ENCODE results near the gene GRK5.

GRK5 gene

DNA sequence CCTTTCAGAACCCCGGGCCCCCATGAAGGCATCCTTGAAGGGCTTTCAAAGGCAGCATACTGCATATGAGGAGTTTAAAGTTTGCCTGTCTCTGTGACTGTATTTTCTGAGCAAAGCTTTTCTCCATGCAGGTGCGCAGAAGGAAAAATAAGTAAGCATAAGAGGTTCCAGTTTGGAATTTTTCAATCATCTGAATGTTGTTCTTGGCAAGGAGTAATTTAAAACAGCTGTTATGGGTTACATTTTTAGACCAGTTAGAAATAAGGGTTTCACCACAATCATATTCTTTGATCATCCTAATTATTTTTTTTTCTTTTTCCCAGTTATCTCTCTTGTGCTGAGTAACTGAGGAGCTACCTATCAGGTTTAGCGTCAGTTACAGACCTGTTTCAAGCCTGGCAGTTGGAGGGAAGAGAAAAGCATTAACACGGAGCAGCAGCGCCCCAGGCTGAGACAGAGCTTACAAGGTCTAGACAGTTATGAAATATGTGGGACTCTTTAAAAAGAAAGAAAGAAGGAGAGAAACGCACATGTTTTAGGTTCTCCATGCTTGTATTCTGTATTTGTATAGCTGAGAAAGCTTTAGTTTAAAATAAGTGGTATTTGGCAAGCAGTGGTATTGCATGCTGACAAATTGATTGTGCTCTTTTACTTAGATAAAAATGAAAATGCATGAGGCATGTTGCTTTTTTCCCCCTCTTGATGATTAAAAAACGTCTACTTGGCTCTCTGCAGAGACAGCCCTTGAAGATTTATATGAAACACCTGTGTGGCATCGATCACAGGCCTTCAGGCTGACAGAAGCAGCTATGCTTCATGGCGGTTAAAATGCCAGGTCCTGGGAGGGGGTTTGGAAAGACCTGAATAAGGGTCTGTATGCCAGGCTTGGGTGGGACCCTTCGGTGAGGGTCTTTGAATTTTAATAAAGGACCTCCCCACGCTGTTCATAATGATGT lies 157.6 kb downstream of the GRK5 start:
- Mint-ChIP-seq H3K27ac (peak overlapping the region; percentile 88 to 92 (median 89)), H3K27me3 (ENCODE audit: low read depth) (peaks cover 4% of the 10 kb centered on the region), H3K9me3 (no peaks in the 10 kb centered on the region), H3K4me1 (peaks cover 75% of the 10 kb centered on the region), H3K36me3 (ENCODE audit: low read depth) (no peaks in the 10 kb centered on the region), H3K4me3 (peak overlapping the region; percentile 5 to 53 (median 32))
- TF ChIP-seq, protein P1, sequence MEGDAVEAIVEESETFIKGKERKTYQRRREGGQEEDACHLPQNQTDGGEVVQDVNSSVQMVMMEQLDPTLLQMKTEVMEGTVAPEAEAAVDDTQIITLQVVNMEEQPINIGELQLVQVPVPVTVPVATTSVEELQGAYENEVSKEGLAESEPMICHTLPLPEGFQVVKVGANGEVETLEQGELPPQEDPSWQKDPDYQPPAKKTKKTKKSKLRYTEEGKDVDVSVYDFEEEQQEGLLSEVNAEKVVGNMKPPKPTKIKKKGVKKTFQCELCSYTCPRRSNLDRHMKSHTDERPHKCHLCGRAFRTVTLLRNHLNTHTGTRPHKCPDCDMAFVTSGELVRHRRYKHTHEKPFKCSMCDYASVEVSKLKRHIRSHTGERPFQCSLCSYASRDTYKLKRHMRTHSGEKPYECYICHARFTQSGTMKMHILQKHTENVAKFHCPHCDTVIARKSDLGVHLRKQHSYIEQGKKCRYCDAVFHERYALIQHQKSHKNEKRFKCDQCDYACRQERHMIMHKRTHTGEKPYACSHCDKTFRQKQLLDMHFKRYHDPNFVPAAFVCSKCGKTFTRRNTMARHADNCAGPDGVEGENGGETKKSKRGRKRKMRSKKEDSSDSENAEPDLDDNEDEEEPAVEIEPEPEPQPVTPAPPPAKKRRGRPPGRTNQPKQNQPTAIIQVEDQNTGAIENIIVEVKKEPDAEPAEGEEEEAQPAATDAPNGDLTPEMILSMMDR (IDR thresholded peaks at IDR 0.05; ENCODE audit: unreplicated experiment in 3 of 3), result peak in 1 of 3 experiments; percentile 16

DNA sequence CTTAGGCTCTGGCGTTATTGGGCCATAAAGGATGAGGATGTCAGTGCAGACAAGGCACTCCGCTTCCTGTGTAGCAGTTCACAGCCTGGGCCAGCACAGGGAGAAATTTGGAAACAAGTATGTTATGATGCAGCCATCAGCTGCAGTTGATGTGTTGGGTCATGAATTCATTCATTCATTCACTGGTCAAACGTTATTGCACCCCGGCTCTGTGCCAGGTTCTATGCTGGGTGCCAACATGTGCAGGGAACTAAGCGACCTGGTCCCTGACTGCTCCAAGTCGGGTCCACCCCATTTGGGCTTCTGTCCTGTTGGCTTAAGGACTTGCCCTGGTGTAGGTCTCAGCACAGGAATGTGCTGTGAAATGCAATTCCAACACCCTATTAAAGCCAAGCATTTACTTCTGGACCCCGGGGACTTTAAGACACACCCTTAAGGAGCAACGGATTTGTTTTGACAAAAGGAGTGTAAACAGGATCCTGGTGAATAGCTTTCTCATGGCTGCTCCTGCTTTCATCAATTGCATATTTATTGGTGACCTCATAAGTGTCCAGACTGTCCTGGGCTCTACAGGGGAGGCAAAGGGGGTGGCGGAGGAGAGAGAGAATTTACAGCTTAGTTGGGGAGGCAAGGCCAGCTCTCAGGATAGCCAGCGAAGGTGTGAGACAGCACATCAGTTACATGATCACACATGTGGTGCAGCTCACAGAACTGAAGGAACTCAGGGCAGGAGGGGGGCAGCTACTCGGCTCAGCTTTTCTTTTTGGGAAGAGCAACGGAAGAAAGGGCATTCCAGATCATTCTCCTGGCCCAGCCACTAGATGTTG lies 158.6 kb downstream of the GRK5 start:
- H3K4me3 Mint-ChIP-seq, result peak overlapping the region in 2 of 3 experiments; percentile 5 to 53
- peaks cover 85% of the 10 kb centered on the region for H3K4me1 Mint-ChIP-seq
- no peaks in the 10 kb centered on the region for H3K36me3 Mint-ChIP-seq (ENCODE audit: low read depth)
- TF ChIP-seq, protein P1 (IDR thresholded peaks at IDR 0.05; ENCODE audit: unreplicated experiment in 3 of 3), result no peak
- peak overlapping the region; percentile 88 to 92 (median 89) for H3K27ac Mint-ChIP-seq
- H3K27me3 Mint-ChIP-seq (ENCODE audit: low read depth), result peaks cover 4% of the 10 kb centered on the region
- no peaks in the 10 kb centered on the region for H3K9me3 Mint-ChIP-seq

DNA sequence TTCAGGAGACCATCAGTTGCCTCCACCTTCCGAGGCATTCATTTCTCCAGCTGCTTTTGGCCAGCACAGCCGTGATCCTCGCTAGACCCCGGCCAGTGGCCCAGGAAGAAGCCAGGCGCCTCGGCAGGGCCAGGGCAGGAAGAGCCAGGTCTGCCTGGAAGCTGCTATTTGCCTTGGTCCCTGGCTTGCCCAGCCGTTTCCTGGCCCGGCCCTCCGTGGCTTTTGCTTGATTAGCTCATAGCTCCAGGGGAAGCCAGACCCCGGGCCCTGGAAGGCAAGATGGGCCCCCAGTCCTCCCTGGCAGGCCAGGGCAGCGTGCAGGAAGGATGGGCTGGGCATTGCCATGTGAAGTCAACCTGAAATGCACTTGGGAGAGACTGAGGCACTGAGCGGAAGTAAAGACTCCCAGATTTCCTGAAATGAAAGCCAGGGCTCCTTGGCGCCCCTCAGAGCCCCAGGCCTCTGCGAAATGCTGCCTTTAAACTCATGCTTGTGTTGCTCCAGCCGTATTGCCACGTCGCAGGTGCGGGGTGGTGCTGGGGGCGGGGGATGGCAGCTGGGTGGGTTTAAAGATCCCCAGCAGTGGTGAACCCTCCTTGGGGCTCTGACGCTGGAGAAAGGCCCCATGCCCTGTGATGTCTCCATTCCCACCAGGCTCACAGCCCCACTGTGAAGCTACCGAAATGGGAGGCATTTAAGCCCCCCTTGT lies 160.6 kb downstream of the GRK5 start:
- H3K36me3 Mint-ChIP-seq (ENCODE audit: low read depth), result no peaks in the 10 kb centered on the region
- no peak overlapping the region for H3K4me3 Mint-ChIP-seq
- peak overlapping the region in 1 of 3 experiments; percentile 95 for H3K27ac Mint-ChIP-seq
- H3K27me3 Mint-ChIP-seq (ENCODE audit: low read depth), result peaks cover 9% of the 10 kb centered on the region
- H3K9me3 Mint-ChIP-seq, result no peaks in the 10 kb centered on the region
- TF ChIP-seq, protein P1 (IDR thresholded peaks at IDR 0.05; ENCODE audit: unreplicated experiment in 3 of 3), result no peak
- H3K4me1 Mint-ChIP-seq, result peaks cover 88% of the 10 kb centered on the region

DNA sequence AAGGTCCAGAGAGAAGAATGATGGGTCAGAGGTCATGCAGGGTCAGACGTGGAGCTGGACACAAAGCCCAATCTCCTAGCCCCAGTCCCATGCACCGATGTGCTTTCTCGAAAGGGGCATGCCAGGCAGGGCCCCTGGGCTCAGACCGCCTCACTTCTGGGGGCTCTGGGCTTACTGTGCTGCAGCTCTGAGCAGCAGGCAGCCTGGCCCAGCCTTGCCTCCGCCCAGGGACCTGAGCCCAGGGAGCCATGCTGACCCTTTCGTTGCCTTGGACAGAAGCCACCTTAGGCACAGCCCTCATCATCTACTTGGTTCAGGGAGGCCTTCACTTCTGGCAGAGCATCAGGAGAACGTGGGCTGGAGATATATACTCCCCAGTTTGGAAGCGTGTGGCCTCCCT lies 161.2 kb downstream of the GRK5 start:
- Mint-ChIP-seq H3K27ac (peak overlapping the region; percentile 93 to 95 (median 95)), H3K27me3 (ENCODE audit: low read depth) (peaks cover 9% of the 10 kb centered on the region), H3K4me3 (no peak overlapping the region), H3K4me1 (peaks cover 89% of the 10 kb centered on the region), H3K36me3 (ENCODE audit: low read depth) (no peaks in the 10 kb centered on the region), H3K9me3 (no peaks in the 10 kb centered on the region)
- TF ChIP-seq, protein P1 (IDR thresholded peaks at IDR 0.05; ENCODE audit: unreplicated experiment in 3 of 3), result no peak

DNA sequence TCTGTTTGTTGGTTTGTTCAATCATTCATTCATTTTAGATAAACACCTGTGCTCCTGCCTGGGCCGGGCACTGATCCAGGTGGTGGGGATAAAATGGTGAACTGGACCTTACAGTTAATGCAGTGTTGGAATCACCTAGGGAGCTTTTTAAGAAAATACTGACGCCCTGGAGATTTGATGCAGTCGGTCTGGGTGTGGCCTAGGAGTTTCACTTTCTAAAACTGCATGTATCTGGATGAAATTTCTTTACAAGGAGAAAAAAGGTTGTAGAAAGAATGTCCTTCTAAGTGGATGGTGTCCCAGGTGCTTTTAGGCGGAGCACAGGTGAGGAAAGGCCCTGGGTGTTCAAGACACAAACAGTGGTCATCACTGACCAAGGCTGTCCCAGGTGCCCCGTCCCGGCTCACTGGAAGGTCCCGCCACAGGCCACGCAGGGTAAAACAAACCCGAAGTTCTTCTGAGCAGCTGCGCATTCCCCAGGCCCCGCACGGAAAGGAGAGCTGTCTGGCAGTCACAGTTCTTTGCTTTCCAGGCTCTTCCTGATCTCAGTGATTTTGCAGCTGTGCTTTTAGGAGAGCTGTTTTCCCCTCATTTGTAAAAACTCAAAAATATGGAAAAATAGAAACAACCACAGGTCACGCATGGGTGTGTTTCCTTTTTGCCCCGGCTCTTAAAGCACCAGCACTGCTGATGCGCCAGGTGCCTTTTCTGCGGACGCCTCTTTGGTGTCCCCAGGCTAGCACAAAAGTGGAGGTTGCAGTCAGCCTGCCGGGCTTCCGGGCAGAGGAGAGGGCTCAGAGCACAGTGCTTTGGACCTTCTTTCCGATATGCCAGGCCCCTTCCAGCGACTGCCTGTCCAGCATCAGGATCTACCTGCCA lies 161.9 kb downstream of the GRK5 start:
- H3K4me3 Mint-ChIP-seq, result peak overlapping the region in 2 of 3 experiments; percentile 23 to 24
- no peaks in the 10 kb centered on the region for H3K36me3 Mint-ChIP-seq (ENCODE audit: low read depth)
- H3K27ac Mint-ChIP-seq, result peak overlapping the region; percentile 93 to 95 (median 95)
- TF ChIP-seq, protein P1 (IDR thresholded peaks at IDR 0.05; ENCODE audit: unreplicated experiment in 3 of 3), result no peak
- H3K27me3 Mint-ChIP-seq (ENCODE audit: low read depth), result peaks cover 9% of the 10 kb centered on the region
- peaks cover 84% of the 10 kb centered on the region for H3K4me1 Mint-ChIP-seq
- no peaks in the 10 kb centered on the region for H3K9me3 Mint-ChIP-seq
